Hepatocyte (in vitro differentiated cells): Measurements from ENCODE around the gene TMED6. TPM values are rescaled to one million over a fixed set of nuclear protein-coding genes. Genes with fewer than 3 reads are reported as not detected.

Source experiments
- DNase-seq: peaks from one replicate; pipeline ENCODE4 v3.0.0-alpha.2; 2016; ENCODE audit warnings: low spot score
- H2AFZ ChIP-seq: fragments of 200-600 bp; sonication (generic); 2 replicates; pipeline ENCODE4 v1.6.0; 2016; ENCODE audit warnings: antibody characterized with exemption, mild to moderate bottlenecking
- H3K27ac ChIP-seq: fragments of 200-600 bp; sonication (generic); 2 replicates; pipeline ENCODE4 v1.5.1; 2016; ENCODE audit warnings: mild to moderate bottlenecking
- H3K27me3 ChIP-seq: fragments of 200-600 bp; sonication (generic); 2 replicates; pipeline ENCODE4 v1.6.1; 2016
- H3K36me3 ChIP-seq: fragments of 200-600 bp; sonication (generic); replicated peaks from 2 replicates; pipeline ENCODE4 v1.5.1; 2016; ENCODE audit warnings: low read depth; ENCODE audit not compliant: insufficient read depth
- H3K4me1 ChIP-seq: fragments of 200-600 bp; sonication (generic); 2 replicates; pipeline ENCODE4 v1.5.1; 2016; ENCODE audit warnings: mild to moderate bottlenecking, moderate library complexity; ENCODE audit not compliant: insufficient read depth
- H3K4me2 ChIP-seq: fragments of 200-600 bp; sonication (generic); 2 replicates; pipeline ENCODE4 v1.6.0; 2016
- H3K4me3 ChIP-seq: fragments of 200-600 bp; sonication (generic); 2 replicates; pipeline ENCODE4 v1.5.1; 2016; ENCODE audit warnings: mild to moderate bottlenecking
- H3K79me2 ChIP-seq: fragments of 200-600 bp; sonication (generic); 2 replicates; pipeline ENCODE4 v1.6.0; 2017; ENCODE audit warnings: mild to moderate bottlenecking
- H3K9me2 ChIP-seq: fragments of 200-600 bp; sonication (generic); replicated peaks from 2 replicates; pipeline ENCODE4 v1.6.0; 2017; ENCODE audit warnings: mild to moderate bottlenecking; ENCODE audit not compliant: insufficient read depth
- H3K9me3 ChIP-seq: fragments of 200-600 bp; sonication (generic); 2 replicates; pipeline ENCODE4 v1.5.1; 2016; ENCODE audit warnings: low read depth, mild to moderate bottlenecking
- H4K20me1 ChIP-seq: fragments of 200-600 bp; sonication (generic); 2 replicates; pipeline ENCODE4 v1.6.0; 2016; ENCODE audit warnings: mild to moderate bottlenecking; ENCODE audit not compliant: insufficient read depth, poor library complexity, severe bottlenecking
- EZH2 ChIP-seq: fragments of 200-600 bp; sonication (generic); IDR thresholded peaks from 2 replicates; pipeline ENCODE4 v1.6.1; 2016; ENCODE audit warnings: antibody characterized with exemption, mild to moderate bottlenecking, borderline replicate concordance
- EZH2phosphoT487 ChIP-seq: fragments of 200-600 bp; sonication (generic); IDR thresholded peaks from one replicate; pipeline ENCODE4 v1.6.1; 2018; ENCODE audit warnings: antibody characterized with exemption, mild to moderate bottlenecking, low read depth, moderate library complexity; ENCODE audit not compliant: unreplicated experiment, severe bottlenecking
- WGBS: methylation state at CpG from one replicate; pipeline ENCODE4 v1.1.6; 2016; ENCODE audit warnings: low lambda C conversion rate; ENCODE audit errors: missing lambda C conversion rate; 5-methylcytosine and 5-hydroxymethylcytosine counted together
- polyA plus RNA-seq: library from polyadenylated mRNA; unstranded; fragments of >200 nt; fragmentation: Nextera tagmentation; extraction: Ambion mirVana; gene quantifications from 2 replicates; pipeline ENCODE4 v1.2.1, GENCODE V29; 2016
- total RNA-seq: library from RNA; depleted of rRNA; stranded (reverse); fragments of >200 nt; gene quantifications from 2 replicates; pipeline ENCODE4 v1.2.3, GENCODE V29; 2014
- TF ChIP-seq, protein P1 (sequence below): fragments of 200-600 bp; sonication (generic); IDR thresholded peaks from 2 replicates; pipeline ENCODE4 v1.5.1; 2016; ENCODE audit warnings: antibody characterized with exemption, mild to moderate bottlenecking; ENCODE audit not compliant: poor library complexity

Gene TMED6
- total and polyA plus RNA-seq, 2 experiments from 2014 or later = 1.9 to 4.3 TPM

- no peaks in the 10 kb centered on the region for H3K9me3 ChIP-seq
- no peaks in the 10 kb centered on the region for H3K27me3 ChIP-seq
- no peaks in the 10 kb centered on the region for H3K36me3 ChIP-seq
- peaks cover 9% of the 10 kb centered on the region for H3K4me1 ChIP-seq
- no peak overlapping the region for H3K27ac ChIP-seq
- no peak overlapping the region for H2AFZ ChIP-seq
- DNase-seq = peak; percentile 54
- 73% methylated on average over 1 of the region's 1 CpG for WGBS
- H4K20me1 ChIP-seq = peaks cover 5% of the 10 kb centered on the region
- H3K9me2 ChIP-seq = no peaks in the 10 kb centered on the region
- H3K79me2 ChIP-seq = peaks cover 19% of the 10 kb centered on the region
- TF ChIP-seq, protein P1, sequence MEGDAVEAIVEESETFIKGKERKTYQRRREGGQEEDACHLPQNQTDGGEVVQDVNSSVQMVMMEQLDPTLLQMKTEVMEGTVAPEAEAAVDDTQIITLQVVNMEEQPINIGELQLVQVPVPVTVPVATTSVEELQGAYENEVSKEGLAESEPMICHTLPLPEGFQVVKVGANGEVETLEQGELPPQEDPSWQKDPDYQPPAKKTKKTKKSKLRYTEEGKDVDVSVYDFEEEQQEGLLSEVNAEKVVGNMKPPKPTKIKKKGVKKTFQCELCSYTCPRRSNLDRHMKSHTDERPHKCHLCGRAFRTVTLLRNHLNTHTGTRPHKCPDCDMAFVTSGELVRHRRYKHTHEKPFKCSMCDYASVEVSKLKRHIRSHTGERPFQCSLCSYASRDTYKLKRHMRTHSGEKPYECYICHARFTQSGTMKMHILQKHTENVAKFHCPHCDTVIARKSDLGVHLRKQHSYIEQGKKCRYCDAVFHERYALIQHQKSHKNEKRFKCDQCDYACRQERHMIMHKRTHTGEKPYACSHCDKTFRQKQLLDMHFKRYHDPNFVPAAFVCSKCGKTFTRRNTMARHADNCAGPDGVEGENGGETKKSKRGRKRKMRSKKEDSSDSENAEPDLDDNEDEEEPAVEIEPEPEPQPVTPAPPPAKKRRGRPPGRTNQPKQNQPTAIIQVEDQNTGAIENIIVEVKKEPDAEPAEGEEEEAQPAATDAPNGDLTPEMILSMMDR = no peak
- TF ChIP-seq EZH2phosphoT487 (no peak), EZH2 (no peak)
- no peak overlapping the region for H3K4me2 ChIP-seq
- H3K4me3 ChIP-seq = no peak overlapping the region
These were observed 21.4 kb upstream of the TMED6 start for GRCh38 chr16:69373019-69373418.

- H3K36me3 ChIP-seq = no peaks in the 10 kb centered on the region
These were observed 20.0 kb upstream of the TMED6 start for GRCh38 chr16:69371564-69371963.

DNA sequence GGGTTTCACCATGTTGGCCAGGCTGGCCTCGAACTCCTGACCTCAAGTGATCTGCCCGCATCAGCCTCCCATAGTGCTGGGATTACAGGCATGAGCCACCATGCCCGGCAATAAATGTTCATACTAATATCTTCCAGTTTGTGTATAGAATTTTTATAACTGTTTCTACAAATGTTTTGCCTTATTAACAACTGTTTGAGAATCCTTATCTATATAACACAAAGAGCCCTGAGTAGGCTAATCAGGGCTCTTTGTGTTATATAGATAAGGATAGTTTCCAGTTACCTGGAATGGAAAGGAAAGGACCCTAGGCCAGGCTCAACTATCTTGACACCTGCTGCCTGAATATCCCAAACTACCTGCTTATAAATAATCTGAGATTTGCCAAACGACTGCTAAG is 17.3 kb upstream of the TMED6 start:
- no peaks in the 10 kb centered on the region for H3K9me2 ChIP-seq
- H3K9me3 ChIP-seq = no peaks in the 10 kb centered on the region
- peak overlapping the region; percentile 61 for H3K27ac ChIP-seq
- H3K79me2 ChIP-seq = peaks cover 12% of the 10 kb centered on the region
- WGBS = 78% methylated on average over 4 of the region's 4 CpGs
- H3K4me3 ChIP-seq = no peak overlapping the region
- no peak overlapping the region for H2AFZ ChIP-seq
- no peak overlapping the region for H3K4me2 ChIP-seq
- H3K4me1 ChIP-seq = peaks cover 7% of the 10 kb centered on the region
- peaks cover 5% of the 10 kb centered on the region for H4K20me1 ChIP-seq
- DNase-seq = no peak
- no peaks in the 10 kb centered on the region for H3K36me3 ChIP-seq
- no peak for TF ChIP-seq EZH2
- TF ChIP-seq, protein P1 = no peak
- TF ChIP-seq EZH2phosphoT487 = no peak
- H3K27me3 ChIP-seq = no peaks in the 10 kb centered on the region

More at GRCh38 chr16:69371564-69371963, 20.0 kb upstream of the TMED6 start:
- peaks cover 19% of the 10 kb centered on the region for H3K79me2 ChIP-seq
- H3K27ac ChIP-seq = no peak overlapping the region
- no peak for DNase-seq
- no peak overlapping the region for H2AFZ ChIP-seq
- H3K9me2 ChIP-seq = no peaks in the 10 kb centered on the region
- H3K9me3 ChIP-seq = no peaks in the 10 kb centered on the region
- H3K4me2 ChIP-seq = no peak overlapping the region
- H4K20me1 ChIP-seq = peaks cover 5% of the 10 kb centered on the region
- no peaks in the 10 kb centered on the region for H3K27me3 ChIP-seq
- WGBS = 100% methylated on average over 2 of the region's 2 CpGs
- H3K4me1 ChIP-seq = peaks cover 9% of the 10 kb centered on the region
- TF ChIP-seq, protein P1 = no peak
- TF ChIP-seq EZH2 (no peak), EZH2phosphoT487 (no peak)
- H3K4me3 ChIP-seq = no peak overlapping the region

GRCh38 chr16:69367980-69368379 is 16.4 kb upstream of the TMED6 start:
- TF ChIP-seq EZH2 (no peak), EZH2phosphoT487 (no peak)
- TF ChIP-seq, protein P1 = no peak
- 68% methylated on average over 7 of the region's 7 CpGs for WGBS
- no peak overlapping the region for H3K4me3 ChIP-seq
- H2AFZ ChIP-seq = no peak overlapping the region
- H3K4me1 ChIP-seq = no peaks in the 10 kb centered on the region
- no peak overlapping the region for H3K4me2 ChIP-seq
- H3K27me3 ChIP-seq = no peaks in the 10 kb centered on the region
- no peaks in the 10 kb centered on the region for H4K20me1 ChIP-seq
- no peaks in the 10 kb centered on the region for H3K9me2 ChIP-seq
- H3K36me3 ChIP-seq = no peaks in the 10 kb centered on the region
- no peaks in the 10 kb centered on the region for H3K9me3 ChIP-seq
- H3K27ac ChIP-seq = peak overlapping the region; percentile 61
- peak; percentile 13 for DNase-seq
- peaks cover 12% of the 10 kb centered on the region for H3K79me2 ChIP-seq
